Activated B cell treated with CpG ODN at 0.5 μM for 24 hours (primary cell): ENCODE measurements around the gene IGFL1. TPM values are rescaled to one million over a fixed set of nuclear protein-coding genes. Genes with fewer than 3 reads are reported as not detected.
"Not testable (repeated sequence)": the region's sequence is repeated elsewhere in the genome, so short reads cannot be mapped to it uniquely, and the experiment has no call there.

ENCODE experiments used
- ATAC-seq: fragments of 200-7000 bp; cut with Tn5 transposase; one replicate; pipeline ENCODE4 v1.10.0; 2021; ENCODE audit warnings: low read depth, mild to moderate bottlenecking, moderate library complexity
- CTCF ChIA-PET: fragments of 350-600 bp; sonication (Branson Sonifier 250); formaldehyde crosslinking; loops from one replicate; lab custom pipeline; 2021; ENCODE audit warnings: antibody characterized with exemption; lab: Charles Lee
- POLR2A ChIA-PET: fragments of 350-600 bp; sonication (Branson Sonifier 250); formaldehyde crosslinking; loops from one replicate; lab custom pipeline; 2021; ENCODE audit warnings: antibody characterized with exemption; lab: Charles Lee
- DNase-seq: peaks from one replicate; pipeline ENCODE4 v3.0.0; 2022
- H3K27ac Mint-ChIP-seq: one replicate; pipeline ENCODE4 v1.8.0; 2020; ENCODE audit warnings: mixed read lengths
- H3K27me3 Mint-ChIP-seq: one replicate; pipeline ENCODE4 v1.8.0; 2021; ENCODE audit warnings: mixed read lengths
- H3K36me3 Mint-ChIP-seq: one replicate; pipeline ENCODE4 v1.8.0; 2021; ENCODE audit warnings: low read depth, mixed read lengths
- H3K4me1 Mint-ChIP-seq: one replicate; pipeline ENCODE4 v1.8.0; 2021; ENCODE audit warnings: mixed read lengths
- H3K4me3 Mint-ChIP-seq: one replicate; pipeline ENCODE4 v1.8.0; 2020; ENCODE audit warnings: mild to moderate bottlenecking, mixed read lengths
- H3K9me3 Mint-ChIP-seq: one replicate; pipeline ENCODE4 v1.8.0; 2020; ENCODE audit warnings: mixed read lengths
- CTCF ChIP-seq: fragments of 200-600 bp; IDR thresholded peaks from one replicate; pipeline ENCODE4 v1.8.0; 2022; ENCODE audit warnings: antibody characterized with exemption, mild to moderate bottlenecking
- intact Hi-C: fragments of 100-400 bp; cut with micrococcal nuclease; formaldehyde crosslinking; loops from one replicate; pipeline ENCODE4 v1.15.1; 2024
- total RNA-seq: library from RNA; stranded (reverse); gene quantifications from 2 replicates; pipeline ENCODE4 v1.2.3, GENCODE V29; 2022

The IGFL1 gene
- not detected in 2 replicates for total RNA-seq

DNA sequence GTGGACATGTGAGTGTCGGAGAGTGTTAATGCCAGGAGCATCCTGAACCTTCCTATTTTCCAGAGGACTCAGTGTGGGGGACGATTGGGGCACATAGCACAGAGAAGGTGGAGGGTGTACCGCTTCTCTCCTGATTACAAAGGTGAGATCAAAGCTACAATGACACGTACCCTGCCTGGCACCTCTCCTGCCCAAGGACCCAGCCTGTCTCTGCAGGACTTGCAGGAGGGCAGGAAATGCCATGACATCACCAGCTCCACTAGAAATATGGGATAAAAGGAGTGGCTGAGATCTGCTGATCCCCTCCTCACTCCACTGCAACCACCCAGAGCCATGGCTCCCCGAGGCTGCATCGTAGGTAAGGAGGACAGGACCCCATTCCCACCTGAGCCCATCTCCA is at the start of gene IGFL1:
IGFL1 (plus strand) TSS at position 301 of the 400 bp plus-strand sequence; CDS start at position 334, 33 bp downstream.
- DNase-seq (no peak), ATAC-seq (no peak)
- Mint-ChIP-seq H3K4me3 (no peak within 1 kb of the TSS), H3K9me3 (no peaks in the 10 kb centered on the region), H3K27ac (no peak within 1 kb of the TSS), H3K27me3 (peaks cover 4% of the 10 kb centered on the region), H3K4me1 (no peaks in the 10 kb centered on the region), H3K36me3 (no peaks in the 10 kb centered on the region)
- CTCF ChIA-PET, result interaction anchor here (0.9 kb wide), 1 partner anchor 12 kb away, joined by 3 read pairs; no protein-coding TSS in a partner anchor
- TF ChIP-seq CTCF, result no peak
- intact Hi-C loops, result no loop called here
- POLR2A ChIA-PET, result no interaction called here

- Mint-ChIP-seq H3K27me3 (peaks cover 12% of the 10 kb centered on the region), H3K4me3 (no peak overlapping the region), H3K27ac (no peak overlapping the region), H3K36me3 (no peaks in the 10 kb centered on the region), H3K9me3 (no peaks in the 10 kb centered on the region), H3K4me1 (peaks cover 25% of the 10 kb centered on the region)
- TF ChIP-seq CTCF, result no peak
- CTCF ChIA-PET, result no interaction called here
- POLR2A ChIA-PET, result no interaction called here
- intact Hi-C loops, result no loop called here
- ATAC-seq (no peak), DNase-seq (no peak)
Observed at GRCh38 chr19:46180701-46181387, 48.7 kb upstream of the IGFL1 start.

DNA sequence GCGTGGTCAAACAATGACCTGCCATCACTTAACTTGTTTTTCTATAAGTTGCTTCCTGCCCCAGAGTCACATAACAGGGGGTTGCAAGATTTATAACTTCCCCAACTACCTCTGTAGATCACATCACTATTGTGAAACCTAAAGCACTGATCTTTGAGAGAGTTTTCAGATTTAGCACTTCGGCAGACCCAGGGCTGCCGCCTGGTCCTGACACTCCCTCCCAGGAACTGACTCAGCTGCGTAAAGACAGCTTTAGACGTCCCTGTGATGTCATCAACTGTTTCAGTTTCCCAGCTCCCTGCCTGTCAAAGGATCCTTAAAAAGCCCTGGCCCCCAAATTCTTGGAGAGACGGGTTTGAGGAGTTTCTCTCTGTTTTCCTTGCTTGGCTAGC is 48.2 kb upstream of the IGFL1 start:
- ChIA-PET CTCF (no interaction called here), POLR2A (no interaction called here)
- no peak for ATAC-seq
- H3K4me1 Mint-ChIP-seq, result peaks cover 25% of the 10 kb centered on the region
- H3K27me3 Mint-ChIP-seq, result peaks cover 12% of the 10 kb centered on the region
- no peak for DNase-seq
- no peak overlapping the region for H3K4me3 Mint-ChIP-seq
- H3K9me3 Mint-ChIP-seq, result no peaks in the 10 kb centered on the region
- no peak overlapping the region for H3K27ac Mint-ChIP-seq
- no peak for TF ChIP-seq CTCF
- intact Hi-C loops, result no loop called here
- H3K36me3 Mint-ChIP-seq, result no peaks in the 10 kb centered on the region

DNA sequence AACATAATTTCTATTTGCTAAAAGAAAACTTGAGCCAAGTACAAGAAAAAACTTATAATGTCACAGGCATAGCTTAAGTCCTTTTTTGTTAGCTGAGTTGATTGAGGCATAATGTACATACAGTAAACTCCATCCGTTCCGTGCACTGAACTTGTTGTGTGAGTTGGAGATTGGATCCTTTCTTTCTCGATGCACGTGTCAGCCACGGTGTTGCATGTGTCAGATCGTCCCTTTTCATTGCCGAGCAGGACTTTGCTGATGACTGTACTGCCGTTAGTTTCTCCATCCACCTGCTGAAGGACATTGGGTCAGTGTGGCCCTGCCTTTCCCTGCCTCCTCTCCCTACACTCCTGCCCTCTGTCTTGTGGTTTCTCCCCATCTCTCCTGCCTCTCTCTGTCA is 47.1 kb upstream of the IGFL1 start:
- Mint-ChIP-seq H3K4me1 (peaks cover 25% of the 10 kb centered on the region), H3K4me3 (no peak overlapping the region), H3K36me3 (no peaks in the 10 kb centered on the region), H3K27me3 (peaks cover 12% of the 10 kb centered on the region), H3K9me3 (no peaks in the 10 kb centered on the region), H3K27ac (no peak overlapping the region)
- DNase-seq (no peak), ATAC-seq (no peak)
- ChIA-PET POLR2A (no interaction called here), CTCF (no interaction called here)
- intact Hi-C loops, result no loop called here
- no peak for TF ChIP-seq CTCF

- intact Hi-C loops, result loop anchor here (5.0 kb wide), 1 partner anchor 368 kb away; the partner anchor contains the start of gene RSPH6A
- peaks cover 29% of the 10 kb centered on the region for H3K27me3 Mint-ChIP-seq
- peak overlapping the region; percentile 82 for H3K27ac Mint-ChIP-seq
- H3K9me3 Mint-ChIP-seq, H3K36me3 Mint-ChIP-seq: not testable (repeated sequence)
- POLR2A ChIA-PET, result interaction anchor here (0.6 to 0.8 kb wide), 2 partner anchors 468 to 1357 kb away, joined by 3 to 9 read pairs; no protein-coding TSS in a partner anchor
- peaks cover 24% of the 10 kb centered on the region for H3K4me1 Mint-ChIP-seq
- ATAC-seq (peak; percentile 86), DNase-seq (peak; percentile 16)
- peak overlapping the region; percentile 53 for H3K4me3 Mint-ChIP-seq
- CTCF ChIA-PET, result interaction anchor here (1.2 kb wide), 1 partner anchor 156 kb away, joined by 4 read pairs; no protein-coding TSS in a partner anchor
Observed at GRCh38 chr19:46184775-46185710, 44.5 kb upstream of the IGFL1 start.
